DMS114 treated with DMSO at 0.1 percent for 48 hours (cell line): ENCODE measurements around the gene CELF1.

Source experiments
- DNase-seq: peaks from one replicate; lab custom pipeline; 2025; ENCODE audit not compliant: unreplicated experiment; lab: John Stamatoyannopoulos, UW

CELF1 gene

GRCh38 chr11:47511917-47512316 lies 41.0 kb downstream of the CELF1 start:
- no peak for DNase-seq

- DNase-seq: no peak
Observed at GRCh38 chr11:47510209-47510608, 42.7 kb downstream of the CELF1 start.

GRCh38 chr11:47509077-47509536 lies 43.8 kb downstream of the CELF1 start:
- DNase-seq: no peak

GRCh38 chr11:47508240-47508957 lies 44.5 kb downstream of the CELF1 start:
- no peak for DNase-seq

GRCh38 chr11:47507563-47508239 lies 45.2 kb downstream of the CELF1 start:
- no peak for DNase-seq

- DNase-seq: no peak
Observed at GRCh38 chr11:47506795-47507562, 46.0 kb downstream of the CELF1 start.

GRCh38 chr11:47506373-47506772 lies 46.6 kb downstream of the CELF1 start:
- DNase-seq: no peak

GRCh38 chr11:47504910-47505309 lies 48.0 kb downstream of the CELF1 start:
- no peak for DNase-seq

- no peak for DNase-seq
Observed at GRCh38 chr11:47503227-47503626, 49.7 kb downstream of the CELF1 start.

GRCh38 chr11:47502767-47503166 lies 50.2 kb downstream of the CELF1 start:
- no peak for DNase-seq

- DNase-seq: no peak
Observed at GRCh38 chr11:47501101-47501500, 51.8 kb downstream of the CELF1 start.

- DNase-seq: no peak
Observed at GRCh38 chr11:47500121-47500520, 52.8 kb downstream of the CELF1 start.

- no peak for DNase-seq
Observed at GRCh38 chr11:47499614-47500013, 53.3 kb downstream of the CELF1 start.

- no peak for DNase-seq
Observed at GRCh38 chr11:47499161-47499560, 53.8 kb downstream of the CELF1 start.

- no peak for DNase-seq
Observed at GRCh38 chr11:47498584-47499152, 54.3 kb downstream of the CELF1 start.

GRCh38 chr11:47498149-47498548 lies 54.8 kb downstream of the CELF1 start:
- no peak for DNase-seq

GRCh38 chr11:47496808-47497207 lies 56.1 kb downstream of the CELF1 start:
- no peak for DNase-seq

- no peak for DNase-seq
Observed at GRCh38 chr11:47495856-47496217, 57.1 kb downstream of the CELF1 start.

- DNase-seq: no peak
Observed at GRCh38 chr11:47495011-47495855, 57.7 kb downstream of the CELF1 start.

GRCh38 chr11:47489395-47489755 lies 63.6 kb downstream of the CELF1 start:
- no peak for DNase-seq
